Body of pancreas (tissue), 4 donors: Measurements from ENCODE around the gene STX8.

ENCODE experiments used
- POLR2A ChIP-seq, 3 donors: fragments of 450-650 bp; IDR thresholded peaks; one replicate each; pipeline ENCODE4 v1.6.1; 2016; ENCODE audit warnings: antibody characterized with exemption in 3 of 3, mild to moderate bottlenecking in 2 of 3
- TF ChIP-seq, protein P1 (sequence below), 7 experiments: fragments of 450-650 bp in 4 of 7; fragments of 200-600 bp in 3 of 7; sonication (generic) in 3 of 7; IDR thresholded peaks; one replicate each; pipeline ENCODE4 v1.5.1; 2016 to 2019; ENCODE audit warnings: antibody characterized with exemption in 7 of 7

DNA sequence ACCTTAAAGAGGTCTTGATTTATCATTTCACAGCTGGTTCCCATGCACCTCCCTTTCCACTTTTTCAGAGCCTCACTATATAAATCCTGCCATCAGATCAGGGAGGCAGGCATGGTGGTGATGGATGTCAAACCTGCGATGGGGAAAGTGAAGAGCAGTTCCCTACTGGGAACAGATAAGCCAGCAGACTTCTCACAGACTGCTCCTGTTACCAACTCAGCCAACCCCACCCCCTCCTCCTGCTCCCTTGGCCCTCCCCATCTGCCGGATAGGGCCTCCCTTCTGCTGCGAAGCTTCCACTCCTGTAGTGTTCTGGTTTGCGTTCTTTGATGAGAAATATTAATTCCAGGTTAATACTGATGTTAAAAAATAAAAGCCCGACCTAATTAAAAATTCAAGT lies 232.1 kb downstream of the STX8 start:
- no peak for TF ChIP-seq POLR2A (IDR thresholded peaks at IDR 0.05)
- TF ChIP-seq, protein P1, sequence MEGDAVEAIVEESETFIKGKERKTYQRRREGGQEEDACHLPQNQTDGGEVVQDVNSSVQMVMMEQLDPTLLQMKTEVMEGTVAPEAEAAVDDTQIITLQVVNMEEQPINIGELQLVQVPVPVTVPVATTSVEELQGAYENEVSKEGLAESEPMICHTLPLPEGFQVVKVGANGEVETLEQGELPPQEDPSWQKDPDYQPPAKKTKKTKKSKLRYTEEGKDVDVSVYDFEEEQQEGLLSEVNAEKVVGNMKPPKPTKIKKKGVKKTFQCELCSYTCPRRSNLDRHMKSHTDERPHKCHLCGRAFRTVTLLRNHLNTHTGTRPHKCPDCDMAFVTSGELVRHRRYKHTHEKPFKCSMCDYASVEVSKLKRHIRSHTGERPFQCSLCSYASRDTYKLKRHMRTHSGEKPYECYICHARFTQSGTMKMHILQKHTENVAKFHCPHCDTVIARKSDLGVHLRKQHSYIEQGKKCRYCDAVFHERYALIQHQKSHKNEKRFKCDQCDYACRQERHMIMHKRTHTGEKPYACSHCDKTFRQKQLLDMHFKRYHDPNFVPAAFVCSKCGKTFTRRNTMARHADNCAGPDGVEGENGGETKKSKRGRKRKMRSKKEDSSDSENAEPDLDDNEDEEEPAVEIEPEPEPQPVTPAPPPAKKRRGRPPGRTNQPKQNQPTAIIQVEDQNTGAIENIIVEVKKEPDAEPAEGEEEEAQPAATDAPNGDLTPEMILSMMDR (IDR thresholded peaks at IDR 0.05): no peak
